Uterus (tissue), 4 donors: ENCODE results near the gene BRCA2. TPM values are rescaled to one million over a fixed set of nuclear protein-coding genes. Genes with fewer than 3 reads are reported as not detected.
"Not testable (repeated sequence)": the region's sequence is repeated elsewhere in the genome, so short reads cannot be mapped to it uniquely, and the experiment has no call there.

Source experiments
- DNase-seq, 2 donors: peaks; one replicate each; pipeline ENCODE4 v3.0.0-alpha.2; 2019 to 2020
- H3K27ac ChIP-seq, 2 donors: fragments of 200-600 bp; sonication (generic); 1 replicate in 1 of 2; 2 replicates in 1 of 2; pipeline ENCODE4 v1.5.1; 2016 to 2018
- H3K27me3 ChIP-seq, 2 donors: fragments of 200-600 bp; sonication (generic); one replicate each; pipeline ENCODE4 v1.5.1; 2018 to 2019; ENCODE audit warnings: control low read depth in 1 of 2
- H3K36me3 ChIP-seq, 2 donors: fragments of 200-600 bp; sonication (generic); one replicate each; pipeline ENCODE4 v1.5.1; 2019; ENCODE audit warnings: control low read depth in 1 of 2
- H3K4me1 ChIP-seq, 2 donors: fragments of 200-600 bp; sonication (generic); one replicate each; pipeline ENCODE4 v1.5.1; 2018 to 2019; ENCODE audit warnings: control low read depth in 1 of 2
- H3K4me3 ChIP-seq, 2 donors: fragments of 200-600 bp; sonication (generic); 1 replicate in 1 of 2; 2 replicates in 1 of 2; pipeline ENCODE4 v1.5.1; 2018 to 2019; ENCODE audit warnings: mild to moderate bottlenecking in 1 of 2
- H3K9me3 ChIP-seq, 2 donors: fragments of 200-600 bp; sonication (generic); one replicate each; pipeline ENCODE4 v1.5.1; 2019; ENCODE audit warnings: control low read depth in 1 of 2
- POLR2A ChIP-seq, 2 donors: fragments of 450-650 bp; IDR thresholded peaks; one replicate each; pipeline ENCODE4 v1.6.1; 2016; ENCODE audit warnings: antibody characterized with exemption in 2 of 2, mild to moderate bottlenecking in 1 of 2, moderate library complexity in 1 of 2
- intact Hi-C: fragments of 100-400 bp; cut with DNase I; formaldehyde crosslinking; loops from one replicate; pipeline ENCODE4 v1.15.1; 2023; ENCODE audit warnings: low total_unique reads
- total RNA-seq, 4 donors: library from RNA; depleted of rRNA in 3 of 4; stranded (reverse); fragments of >200 nt in 3 of 4; gene quantifications; one replicate each; pipeline versions ENCODE4 v1.1.0 to v1.2.4, GENCODE V29; 2014 to 2023
- TF ChIP-seq, protein P1 (sequence below), 4 experiments: fragments of 200-600 bp in 2 of 4; fragments of 450-650 bp in 2 of 4; sonication (generic) in 2 of 4; IDR thresholded peaks; one replicate each; pipeline ENCODE4 v1.5.1; 2016 to 2019; ENCODE audit warnings: antibody characterized with exemption in 4 of 4, mild to moderate bottlenecking in 2 of 4, moderate library complexity in 1 of 4
- donor health status: DM: yes; HTN: yes; CAD: no.

BRCA2 gene
- total RNA-seq, 4 donors from 2014 or later = 0.26 to 11.5 (median 0.89) TPM

DNA sequence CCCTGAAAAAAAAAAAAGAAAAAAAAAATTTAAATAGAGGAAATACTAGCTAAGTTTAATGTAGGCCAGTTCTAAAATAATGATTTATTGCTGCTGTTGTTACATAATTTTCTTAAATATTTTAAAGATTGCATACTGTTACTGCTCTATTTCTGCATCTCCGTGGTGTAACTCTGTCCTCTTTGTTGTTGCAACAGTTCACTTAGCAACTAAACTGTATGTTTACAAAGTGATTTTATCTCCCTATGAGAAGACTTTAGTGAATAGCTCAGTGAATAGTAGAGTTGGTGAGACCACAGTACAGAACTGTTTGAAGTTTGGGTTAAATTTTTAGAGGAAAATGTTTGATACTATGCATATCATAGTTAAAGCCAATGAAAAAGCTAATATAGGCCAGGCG, 19.4 kb downstream of the BRCA2 start:
- Histone ChIP-seq H3K9me3 (no peaks in the 10 kb centered on the region), H3K27me3 (no peaks in the 10 kb centered on the region), H3K4me1 (no peaks in the 10 kb centered on the region), H3K4me3 (no peak overlapping the region), H3K36me3 (no peaks in the 10 kb centered on the region), H3K27ac (no peak overlapping the region)
- no peak for DNase-seq
- TF ChIP-seq POLR2A (IDR thresholded peaks at IDR 0.05) = no peak
- TF ChIP-seq, protein P1, sequence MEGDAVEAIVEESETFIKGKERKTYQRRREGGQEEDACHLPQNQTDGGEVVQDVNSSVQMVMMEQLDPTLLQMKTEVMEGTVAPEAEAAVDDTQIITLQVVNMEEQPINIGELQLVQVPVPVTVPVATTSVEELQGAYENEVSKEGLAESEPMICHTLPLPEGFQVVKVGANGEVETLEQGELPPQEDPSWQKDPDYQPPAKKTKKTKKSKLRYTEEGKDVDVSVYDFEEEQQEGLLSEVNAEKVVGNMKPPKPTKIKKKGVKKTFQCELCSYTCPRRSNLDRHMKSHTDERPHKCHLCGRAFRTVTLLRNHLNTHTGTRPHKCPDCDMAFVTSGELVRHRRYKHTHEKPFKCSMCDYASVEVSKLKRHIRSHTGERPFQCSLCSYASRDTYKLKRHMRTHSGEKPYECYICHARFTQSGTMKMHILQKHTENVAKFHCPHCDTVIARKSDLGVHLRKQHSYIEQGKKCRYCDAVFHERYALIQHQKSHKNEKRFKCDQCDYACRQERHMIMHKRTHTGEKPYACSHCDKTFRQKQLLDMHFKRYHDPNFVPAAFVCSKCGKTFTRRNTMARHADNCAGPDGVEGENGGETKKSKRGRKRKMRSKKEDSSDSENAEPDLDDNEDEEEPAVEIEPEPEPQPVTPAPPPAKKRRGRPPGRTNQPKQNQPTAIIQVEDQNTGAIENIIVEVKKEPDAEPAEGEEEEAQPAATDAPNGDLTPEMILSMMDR (IDR thresholded peaks at IDR 0.05) = no peak
- intact Hi-C loops = no loop called here

DNA sequence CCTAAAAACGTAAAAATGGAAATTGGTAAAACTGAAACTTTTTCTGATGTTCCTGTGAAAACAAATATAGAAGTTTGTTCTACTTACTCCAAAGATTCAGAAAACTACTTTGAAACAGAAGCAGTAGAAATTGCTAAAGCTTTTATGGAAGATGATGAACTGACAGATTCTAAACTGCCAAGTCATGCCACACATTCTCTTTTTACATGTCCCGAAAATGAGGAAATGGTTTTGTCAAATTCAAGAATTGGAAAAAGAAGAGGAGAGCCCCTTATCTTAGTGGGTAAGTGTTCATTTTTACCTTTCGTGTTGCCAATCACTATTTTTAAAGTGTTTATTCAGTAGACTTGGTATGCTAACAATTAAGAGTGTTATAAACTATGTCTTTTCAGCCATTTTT, 25.6 kb downstream of the BRCA2 start:
- no peaks in the 10 kb centered on the region for H3K27me3 ChIP-seq
- TF ChIP-seq, protein P1 (IDR thresholded peaks at IDR 0.05) = no peak
- no peak for TF ChIP-seq POLR2A (IDR thresholded peaks at IDR 0.05)
- DNase-seq = no peak
- no peak overlapping the region for H3K27ac ChIP-seq
- no peaks in the 10 kb centered on the region for H3K9me3 ChIP-seq
- H3K4me1 ChIP-seq = no peaks in the 10 kb centered on the region
- intact Hi-C loops = no loop called here
- H3K4me3 ChIP-seq = no peak overlapping the region
- no peaks in the 10 kb centered on the region for H3K36me3 ChIP-seq

DNA sequence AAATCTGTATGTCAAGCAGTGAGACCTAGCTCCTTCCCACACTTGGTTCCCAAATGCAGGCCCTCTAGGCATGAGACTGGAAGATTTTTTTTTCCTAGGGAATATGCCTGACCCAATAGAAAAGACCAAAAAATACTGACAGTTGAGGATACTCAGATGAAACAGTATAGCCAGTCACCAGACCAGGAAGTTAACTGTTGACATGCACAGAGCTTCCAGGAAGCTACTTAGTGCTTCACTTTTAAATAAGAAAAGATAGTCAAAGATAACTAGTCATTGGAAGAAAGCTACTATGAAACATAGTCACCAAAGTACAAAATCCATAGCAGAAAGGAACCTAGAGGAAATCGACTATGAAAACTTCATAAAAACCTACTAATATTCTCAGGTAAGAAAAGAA, 32.3 kb downstream of the BRCA2 start:
- DNase-seq = no peak
- no peak overlapping the region for H3K4me3 ChIP-seq
- intact Hi-C loops = no loop called here
- H3K36me3 ChIP-seq = no peaks in the 10 kb centered on the region
- no peak overlapping the region for H3K27ac ChIP-seq
- no peaks in the 10 kb centered on the region for H3K27me3 ChIP-seq
- H3K4me1 ChIP-seq = no peaks in the 10 kb centered on the region
- TF ChIP-seq, protein P1 (IDR thresholded peaks at IDR 0.05) = no peak
- no peak for TF ChIP-seq POLR2A (IDR thresholded peaks at IDR 0.05)
- no peaks in the 10 kb centered on the region for H3K9me3 ChIP-seq

DNA sequence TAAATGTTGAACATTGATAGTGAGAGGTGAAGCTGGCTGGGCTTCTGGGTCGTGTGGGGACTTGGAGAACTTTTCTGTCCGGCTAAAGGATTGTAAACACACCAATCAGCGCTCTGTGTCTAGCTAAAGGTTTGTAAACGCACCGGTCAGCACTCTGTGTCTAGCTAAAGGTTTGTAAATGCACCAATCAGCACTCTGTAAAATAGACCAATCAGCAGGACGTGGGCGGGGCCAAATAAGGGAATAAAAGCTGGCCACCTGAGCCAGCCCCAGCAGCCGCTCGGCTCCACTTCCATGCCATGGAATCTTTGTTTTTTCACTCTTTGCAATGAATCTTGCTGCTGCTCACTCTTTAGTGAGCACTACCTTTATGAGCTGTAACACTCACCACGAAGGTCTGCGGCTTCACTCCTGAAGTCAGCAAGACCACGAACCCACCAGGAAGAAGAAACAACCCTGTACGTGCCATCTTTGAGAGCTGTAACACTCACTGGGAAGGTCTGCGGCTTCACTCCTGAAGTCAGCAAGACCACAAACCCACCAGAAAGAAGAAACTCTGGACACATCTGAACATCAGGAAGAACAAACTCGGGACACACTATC, 35.6 kb downstream of the BRCA2 start:
- H3K9me3 ChIP-seq, H3K4me3 ChIP-seq, intact Hi-C loops, DNase-seq, H3K27ac ChIP-seq, H3K27me3 ChIP-seq, H3K4me1 ChIP-seq, H3K36me3 ChIP-seq: not testable (repeated sequence)

DNA sequence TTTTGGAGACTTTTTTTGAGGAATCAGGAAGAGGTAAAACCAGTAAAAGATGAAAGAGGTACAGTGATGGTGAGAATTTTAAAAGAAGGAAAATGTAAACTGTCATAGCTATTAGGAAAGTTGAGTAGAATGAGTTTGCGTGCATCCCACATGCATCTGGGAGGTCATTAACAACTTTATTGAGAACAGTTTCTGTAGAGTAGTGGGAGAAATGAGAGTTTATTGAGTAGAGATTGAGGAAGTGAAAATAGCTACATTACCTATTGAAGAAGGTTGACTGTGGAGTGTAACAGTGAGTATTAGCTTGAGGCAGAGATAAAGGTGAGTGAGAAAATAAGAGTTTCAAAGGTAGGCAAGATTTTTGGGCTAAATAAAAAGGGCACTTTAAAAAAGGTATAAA, 38.7 kb downstream of the BRCA2 start:
- Histone ChIP-seq H3K36me3 (no peaks in the 10 kb centered on the region), H3K27me3 (no peaks in the 10 kb centered on the region), H3K9me3 (no peaks in the 10 kb centered on the region), H3K4me1 (no peaks in the 10 kb centered on the region), H3K27ac (no peak overlapping the region), H3K4me3 (no peak overlapping the region)
- intact Hi-C loops = no loop called here
- no peak for DNase-seq
- TF ChIP-seq POLR2A (IDR thresholded peaks at IDR 0.05) = no peak
- TF ChIP-seq, protein P1 (IDR thresholded peaks at IDR 0.05) = no peak

DNA sequence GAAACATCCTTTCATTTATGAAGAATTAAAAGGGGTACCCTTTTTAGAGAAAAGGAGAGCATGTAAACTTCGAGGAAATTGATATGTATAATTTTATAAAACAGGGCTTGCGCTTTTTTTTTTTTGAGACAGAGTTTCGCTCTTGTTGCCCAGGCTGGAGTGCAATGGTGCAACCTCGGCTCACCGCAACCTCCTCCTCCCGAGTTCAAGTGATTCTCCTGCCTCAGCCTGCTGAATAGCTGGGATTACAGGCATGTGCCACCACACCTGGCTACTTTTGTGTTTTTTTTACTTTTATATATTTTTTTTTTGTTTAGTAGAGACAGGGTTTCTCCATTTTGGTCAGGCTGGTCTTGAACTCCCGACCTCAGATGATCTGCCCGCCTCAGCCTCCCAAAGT, 40.6 kb downstream of the BRCA2 start:
- H3K4me3 ChIP-seq, intact Hi-C loops, H3K27me3 ChIP-seq, DNase-seq, H3K36me3 ChIP-seq, H3K9me3 ChIP-seq, H3K4me1 ChIP-seq, H3K27ac ChIP-seq: not testable (repeated sequence)
